H1 (cell line): ENCODE data around the gene KREMEN1. TPM values are rescaled to one million over a fixed set of nuclear protein-coding genes. Genes with fewer than 3 reads are reported as not detected.

Experiments
- CTCF ChIA-PET: fragments of 300-600 bp; sonication (Branson Sonifier 250); formaldehyde crosslinking; loops from one replicate; lab custom pipeline; 2021; ENCODE audit not compliant: partially characterized antibody; lab: Charles Lee
- POLR2A ChIA-PET: fragments of 300-600 bp; sonication (Branson Sonifier 250); formaldehyde crosslinking; loops from one replicate; lab custom pipeline; 2021; ENCODE audit warnings: inconsistent platforms; ENCODE audit not compliant: partially characterized antibody; lab: Charles Lee
- DNase-seq, 2 experiments: peaks; one replicate each; pipeline versions ENCODE4 v3.0.0 to v3.0.0-alpha.2; 2010 to 2022; ENCODE audit warnings: low spot score in 2 of 2, low read depth in 1 of 2, mixed read lengths in 1 of 2
- FAIRE-seq: peaks from 2 replicates; lab custom pipeline; 2011; peaks lifted over from hg19 to GRCh38; lab: Jason Lieb, UNC
- H2AFZ ChIP-seq: 2 replicates; pipeline ENCODE4 v1.8.1; 2012; ENCODE audit warnings: low read length, inconsistent platforms
- H2AK5ac ChIP-seq: 2 replicates; pipeline ENCODE4 v1.6.1; 2013; ENCODE audit warnings: low read depth, low read length
- H2BK120ac ChIP-seq: replicated peaks from 2 replicates; pipeline ENCODE3; 2013; ENCODE audit warnings: low read depth, low read length, inconsistent platforms
- H2BK12ac ChIP-seq: 2 replicates; pipeline ENCODE4 v1.6.1; 2013; ENCODE audit warnings: low read depth, low read length
- H2BK15ac ChIP-seq: 2 replicates; pipeline ENCODE4 v1.6.1; 2013; ENCODE audit warnings: low read length
- H2BK20ac ChIP-seq: 2 replicates; pipeline ENCODE4 v1.6.1; 2013; ENCODE audit warnings: low read length
- H2BK5ac ChIP-seq: 2 replicates; pipeline ENCODE4 v1.6.1; 2013; ENCODE audit warnings: low read depth, low read length
- H3K14ac ChIP-seq: 2 replicates; pipeline ENCODE4 v1.6.1; 2013; ENCODE audit warnings: inconsistent platforms; ENCODE audit not compliant: insufficient read length
- H3K18ac ChIP-seq: 2 replicates; pipeline ENCODE4 v1.6.1; 2013; ENCODE audit warnings: low read length; ENCODE audit errors: extremely low read depth
- H3K23ac ChIP-seq: 2 replicates; pipeline ENCODE4 v1.6.1; 2013; ENCODE audit warnings: inconsistent platforms; ENCODE audit not compliant: insufficient read length
- H3K23me2 ChIP-seq: 2 replicates; pipeline ENCODE4 v1.6.1; 2013; ENCODE audit warnings: low read depth, low read length
- H3K27ac ChIP-seq: 2 replicates; pipeline ENCODE4 v1.6.1; 2011; ENCODE audit warnings: low read depth, low read length, inconsistent platforms
- H3K27me3 ChIP-seq, 4 experiments: replicated peaks in 1 of 4; 1 replicate in 1 of 4; 2 replicates in 3 of 4; pipeline versions ENCODE4 v1.6.1 to v1.8.1; 2011 to 2013; ENCODE audit warnings: low read length in 3 of 4, mild to moderate bottlenecking in 3 of 4, inconsistent platforms in 2 of 4, mixed read lengths in 2 of 4, moderate library complexity in 1 of 4; ENCODE audit not compliant: control insufficient read depth in 3 of 4, insufficient read depth in 3 of 4; ENCODE audit errors: extremely low read depth in 1 of 4
- H3K36me3 ChIP-seq, 4 experiments: 2 replicates each; pipeline versions ENCODE4 v1.6.1 to v1.8.1; 2011 to 2013; ENCODE audit warnings: mild to moderate bottlenecking in 4 of 4, low read length in 3 of 4, moderate library complexity in 2 of 4, control low read depth in 1 of 4, inconsistent platforms in 1 of 4; ENCODE audit not compliant: insufficient read depth in 4 of 4, control insufficient read depth in 2 of 4
- H3K4ac ChIP-seq: replicated peaks from 2 replicates; pipeline ENCODE3; 2013; ENCODE audit warnings: low read length, low read depth, mixed read lengths, inconsistent platforms; ENCODE audit not compliant: insufficient read length
- H3K4me1 ChIP-seq, 4 experiments: replicated peaks in 1 of 4; 1 replicate in 1 of 4; 2 replicates in 3 of 4; pipeline versions ENCODE4 v1.6.1 to v1.8.1; 2011 to 2013; ENCODE audit warnings: low read length in 3 of 4, inconsistent platforms in 2 of 4, mixed read lengths in 1 of 4; ENCODE audit not compliant: insufficient read depth in 4 of 4, control insufficient read depth in 3 of 4
- H3K4me2 ChIP-seq, 2 experiments: 2 replicates each; pipeline versions ENCODE4 v1.6.1 to v1.8.1; 2011 to 2013; ENCODE audit warnings: low read depth in 2 of 2, low read length in 2 of 2, control low read depth in 1 of 2, inconsistent platforms in 1 of 2, mild to moderate bottlenecking in 1 of 2; ENCODE audit not compliant: insufficient read depth in 1 of 2
- H3K4me3 ChIP-seq, 4 experiments: fragments of 200-600, 300-600 bp in 1 of 4; sonication (generic), shearing (Covaris generic), sonication (Bioruptor Twin) in 1 of 4; 2 replicates each; pipeline versions ENCODE4 v1.5.1 to v1.8.1; 2011 to 2016; ENCODE audit warnings: low read length in 4 of 4, low read depth in 3 of 4, control low read depth in 2 of 4, inconsistent platforms in 2 of 4, mild to moderate bottlenecking in 2 of 4, mixed read lengths in 1 of 4, moderate library complexity in 1 of 4; ENCODE audit not compliant: insufficient read depth in 2 of 4; ENCODE audit errors: extremely low read depth in 1 of 4
- H3K56ac ChIP-seq: replicated peaks from 2 replicates; pipeline ENCODE3; 2013; ENCODE audit warnings: low read depth, mild to moderate bottlenecking, mixed read lengths, low read length, inconsistent platforms; ENCODE audit not compliant: insufficient read length
- H3K79me1 ChIP-seq: 2 replicates; pipeline ENCODE4 v1.6.1; 2013; ENCODE audit warnings: low read depth, low read length, control low read depth
- H3K79me2 ChIP-seq, 2 experiments: 2 replicates each; pipeline versions ENCODE4 v1.6.1 to v1.8.1; 2012 to 2013; ENCODE audit warnings: low read length in 2 of 2, mild to moderate bottlenecking in 2 of 2, inconsistent platforms in 1 of 2; ENCODE audit not compliant: insufficient read depth in 2 of 2, control insufficient read depth in 1 of 2
- H3K9ac ChIP-seq, 4 experiments: replicated peaks in 1 of 4; 1 replicate in 1 of 4; 2 replicates in 3 of 4; pipeline versions ENCODE4 v1.6.1 to v1.8.1; 2011 to 2013; ENCODE audit warnings: low read depth in 3 of 4, low read length in 3 of 4, control low read depth in 2 of 4, mild to moderate bottlenecking in 2 of 4, moderate library complexity in 2 of 4, inconsistent platforms in 1 of 4; ENCODE audit errors: extremely low read depth in 1 of 4
- H3K9me3 ChIP-seq, 2 experiments: 2 replicates each; pipeline versions ENCODE4 v1.6.1 to v1.8.1; 2012 to 2013; ENCODE audit warnings: mild to moderate bottlenecking in 2 of 2, moderate library complexity in 2 of 2, control low read depth in 1 of 2, inconsistent platforms in 1 of 2, low read depth in 1 of 2, low read length in 1 of 2, mixed read lengths in 1 of 2; ENCODE audit not compliant: insufficient read depth in 2 of 2
- H4K20me1 ChIP-seq, 2 experiments: replicated peaks in 1 of 2; 2 replicates each; pipeline versions ENCODE3 to v1.8.1; 2011 to 2013; ENCODE audit warnings: inconsistent platforms in 2 of 2, low read length in 2 of 2, mild to moderate bottlenecking in 1 of 2; ENCODE audit not compliant: insufficient read depth in 2 of 2, control insufficient read depth in 1 of 2
- H4K5ac ChIP-seq: 2 replicates; pipeline ENCODE4 v1.6.1; 2013; ENCODE audit warnings: low read length, low read depth, mixed read lengths, inconsistent platforms; ENCODE audit not compliant: insufficient read length
- H4K8ac ChIP-seq: 2 replicates; pipeline ENCODE4 v1.8.0; 2013; ENCODE audit warnings: mild to moderate bottlenecking, moderate library complexity, low read length, inconsistent platforms; ENCODE audit not compliant: insufficient read depth; ENCODE audit errors: extremely low read depth
- H4K91ac ChIP-seq: replicated peaks from 2 replicates; pipeline ENCODE3; 2013; ENCODE audit warnings: low read length, mixed read lengths, inconsistent platforms; ENCODE audit not compliant: insufficient read length
- NRF1 ChIP-seq: IDR thresholded peaks from 2 replicates; pipeline ENCODE4 v1.6.1; 2011; ENCODE audit warnings: mild to moderate bottlenecking, low read depth, low read length, improper control_type of control experiment
- SP1 ChIP-seq: IDR thresholded peaks from 2 replicates; pipeline ENCODE4 v1.6.1; 2011; ENCODE audit warnings: low read depth, low read length
- YY1 ChIP-seq: IDR thresholded peaks from 2 replicates; pipeline ENCODE4 v1.6.1; 2011; ENCODE audit warnings: low read depth, mild to moderate bottlenecking, low read length
- WGBS, 2 experiments: shearing (Covaris generic) in 1 of 2; methylation state at CpG; one replicate each; pipeline versions ENCODE4 v1.1.6 to v1.1.7; 2013 to 2015; ENCODE audit warnings: low lambda C conversion rate in 2 of 2, mixed read lengths in 2 of 2, inconsistent platforms in 1 of 2, low coverage in 1 of 2, missing lambda C conversion rate in 1 of 2; ENCODE audit not compliant: insufficient replicate concordance in 2 of 2, insufficient coverage in 1 of 2, insufficient read length in 1 of 2; ENCODE audit errors: extremely low coverage in 1 of 2, missing lambda C conversion rate in 1 of 2; 5-methylcytosine and 5-hydroxymethylcytosine counted together
- polyA plus RNA-seq, 7 experiments: library from polyadenylated mRNA; depleted of rRNA in 3 of 7; stranded (reverse) in 5 of 7; unstranded in 2 of 7; fragments of >200 nt in 5 of 7; fragments of 200-250 nt in 2 of 7; gene quantifications; 1 replicate in 5 of 7; 2 replicates in 1 of 7; 4 replicates in 1 of 7; pipeline versions ENCODE4 v1.2.1 to v1.2.3, GENCODE V29; 2011 to 2013; ENCODE audit warnings: missing spikeins in 2 of 7, mixed read lengths in 2 of 7
- total RNA-seq: library from RNA; stranded (reverse); fragmentation: NEBNext Ultra II Directional; extraction: Animal tissue kit (Norgen Biotek cat#: 25700); gene quantifications from 2 replicates; pipeline ENCODE4 v1.2.1, GENCODE V29; 2021

KREMEN1 gene
- total and polyA plus RNA-seq, 2 of the 8 experiments (the other 6 are each of a cell fraction or from before 2014, with no cell fraction given), result 2.1 to 3.2 TPM

- FAIRE-seq, result no peak
These were observed 54.0 kb downstream of the KREMEN1 start for GRCh38 chr22:29126670-29127395.

More at GRCh38 chr22:29126670-29127395, 54.0 kb downstream of the KREMEN1 start:
- H4K5ac ChIP-seq, result no peak overlapping the region
- no peak for DNase-seq
- H2BK12ac ChIP-seq, result no peak overlapping the region
- POLR2A ChIA-PET, result no interaction called here
- no peak overlapping the region for H3K4me3 ChIP-seq
- H4K91ac ChIP-seq, result no peak overlapping the region
- H4K8ac ChIP-seq, result no peak overlapping the region
- no peak overlapping the region for H2BK5ac ChIP-seq
- H3K9me3 ChIP-seq, result no peaks in the 10 kb centered on the region
- H3K23me2 ChIP-seq, result no peaks in the 10 kb centered on the region
- no peaks in the 10 kb centered on the region for H3K36me3 ChIP-seq
- no peak for TF ChIP-seq NRF1
- TF ChIP-seq YY1, result no peak
- TF ChIP-seq SP1, result no peak
- no peak overlapping the region for H2BK15ac ChIP-seq
- H3K56ac ChIP-seq, result no peak overlapping the region
- no peaks in the 10 kb centered on the region for H3K79me1 ChIP-seq
- H3K18ac ChIP-seq, result no peak overlapping the region
- CTCF ChIA-PET, result no interaction called here
- no peak overlapping the region for H2BK120ac ChIP-seq
- H3K27me3 ChIP-seq, result no peaks in the 10 kb centered on the region
- H4K20me1 ChIP-seq, result no peaks in the 10 kb centered on the region
- no peaks in the 10 kb centered on the region for H3K4me1 ChIP-seq
- no peak overlapping the region for H3K23ac ChIP-seq
- no peak overlapping the region for H3K4ac ChIP-seq
- H3K9ac ChIP-seq, result no peak overlapping the region
- H3K14ac ChIP-seq, result no peak overlapping the region
- no peaks in the 10 kb centered on the region for H3K79me2 ChIP-seq
- H2AFZ ChIP-seq, result no peak overlapping the region
- H3K4me2 ChIP-seq, result no peak overlapping the region
- no peak overlapping the region for H2AK5ac ChIP-seq
- no peak overlapping the region for H2BK20ac ChIP-seq
- WGBS, 2 experiments, result 81% methylated on average over 2 of the region's 2 CpGs; no CpG with 5 or more reads in 1 of the 2 experiments
- H3K27ac ChIP-seq, result no peak overlapping the region
